Measurements from ENCODE around the gene STAMBP.
A peak's percentile ranks its signal among the peaks of the same experiment; 100 is the strongest.
"Not testable (repeated sequence)": the region's sequence is repeated elsewhere in the genome, so short reads cannot be mapped to it uniquely, and the experiment has no call there.

STAMBP gene

GRCh38 chr2:73888388-73888787, 59.6 kb downstream of the STAMBP start:
- no peak for DNase-seq

GRCh38 chr2:73889206-73889605, 60.4 kb downstream of the STAMBP start:
- no peak for DNase-seq

GRCh38 chr2:73890301-73891092, 61.7 kb downstream of the STAMBP start:
- no peak for DNase-seq

- DNase-seq: no peak
Observed at GRCh38 chr2:73891276-73891901, 62.6 kb downstream of the STAMBP start.

GRCh38 chr2:73892631-73893329, 64.0 kb downstream of the STAMBP start, which contains the start of gene ACTG2:
Gene ACTG2, plus strand, starts transcription at chr2:73893008. Its CDS starts 8,304 bp downstream, at chr2:73901312.
- no peak for DNase-seq

GRCh38 chr2:73893764-73894474, 65.2 kb downstream of the STAMBP start:
- DNase-seq: no peak

- DNase-seq: no peak
Observed at GRCh38 chr2:73894475-73894850, 65.7 kb downstream of the STAMBP start.

GRCh38 chr2:73894877-73895276, 66.1 kb downstream of the STAMBP start:
- no peak for DNase-seq

- no peak for DNase-seq
Observed at GRCh38 chr2:73895473-73895872, 66.7 kb downstream of the STAMBP start.

- no peak for DNase-seq
Observed at GRCh38 chr2:73896362-73897239, 67.8 kb downstream of the STAMBP start.

GRCh38 chr2:73897240-73897583, 68.5 kb downstream of the STAMBP start:
- DNase-seq: no peak

- no peak for DNase-seq
Observed at GRCh38 chr2:73897934-73898333, 69.2 kb downstream of the STAMBP start.

- no peak for DNase-seq
Observed at GRCh38 chr2:73899801-73900336, 71.1 kb downstream of the STAMBP start.

- DNase-seq: no peak
Observed at GRCh38 chr2:73901143-73901542, 72.4 kb downstream of the STAMBP start.

- no peak for DNase-seq
Observed at GRCh38 chr2:73902284-73902683, 73.5 kb downstream of the STAMBP start.

GRCh38 chr2:73903313-73903712, 74.6 kb downstream of the STAMBP start:
- no peak for DNase-seq

- not testable (repeated sequence) for DNase-seq
Observed at GRCh38 chr2:73903949-73904613, 75.3 kb downstream of the STAMBP start.

GRCh38 chr2:73904952-73905351, 76.2 kb downstream of the STAMBP start:
- no peak for DNase-seq

GRCh38 chr2:73906847-73907505, 78.2 kb downstream of the STAMBP start:
- DNase-seq: no peak

GRCh38 chr2:73907840-73908452, 79.2 kb downstream of the STAMBP start:
- peak; percentile 74 for DNase-seq
